OCI-LY3 (cell line): ENCODE results near the gene ASPN.

Experiments used
- CTCF ChIP-seq: fragments of 200-600, 300-600 bp; sonication (generic); IDR thresholded peaks from 2 replicates; pipeline ENCODE4 v1.5.1; 2014; ENCODE audit warnings: antibody characterized with exemption, low read length, low read depth
- EZH2phosphoT487 ChIP-seq: fragments of 200-600 bp; shearing (Covaris generic); IDR thresholded peaks from 2 replicates; pipeline ENCODE4 v1.6.1; 2018; ENCODE audit warnings: antibody characterized with exemption, mixed run types, low read depth

- TF ChIP-seq CTCF (no peak), EZH2phosphoT487 (no peak)
Observed at GRCh38 chr9:92492781-92493401, 10.6 kb upstream of the ASPN start.
